AG04450 (cell line): ENCODE data around the gene PKN1. TPM values are rescaled to one million over a fixed set of nuclear protein-coding genes. Genes with fewer than 3 reads are reported as not detected.

Source experiments
- CTCF ChIA-PET: fragments of 300-600, 350-600 bp; formaldehyde crosslinking; extraction: SDS; loops from one replicate; lab custom pipeline; 2022; ENCODE audit warnings: antibody characterized with exemption, inconsistent platforms; lab: Charles Lee
- POLR2A ChIA-PET: fragments of 350-600 bp; formaldehyde crosslinking; extraction: SDS; loops from one replicate; lab custom pipeline; 2021; ENCODE audit warnings: antibody characterized with exemption, inconsistent platforms; lab: Yijun Ruan, JAX
- DNase-seq: peaks from one replicate; pipeline ENCODE4 v3.0.0-alpha.2; 2011; ENCODE audit warnings: low read depth, low spot score
- H3K27ac ChIP-seq: one replicate; pipeline ENCODE4 v1.5.1; 2012; ENCODE audit warnings: low read depth, low read length, control low read depth
- H3K27me3 ChIP-seq: one replicate; pipeline ENCODE4 v1.6.0; 2012; ENCODE audit warnings: low read length; ENCODE audit not compliant: control insufficient read depth, insufficient read depth
- H3K4me3 ChIP-seq: 2 replicates; pipeline ENCODE4 v1.5.1; 2011; ENCODE audit warnings: mild to moderate bottlenecking, low read depth, low read length, control low read depth
- H3K9me3 ChIP-seq: 2 replicates; pipeline ENCODE4 v1.5.1; 2012; ENCODE audit warnings: low read length; ENCODE audit not compliant: control insufficient read depth, insufficient read depth
- polyA plus RNA-seq: library from polyadenylated mRNA; depleted of rRNA; stranded (reverse); fragments of >200 nt; gene quantifications from 2 replicates; pipeline ENCODE4 v1.2.3, GENCODE V29; 2011
- TF ChIP-seq, protein P1 (sequence below): IDR thresholded peaks from 2 replicates; pipeline ENCODE4 v1.5.1; 2011; ENCODE audit warnings: low read depth, low read length, control low read depth, inconsistent platforms

Gene PKN1
- polyA plus RNA-seq, 1 experiment, result 37.5 TPM

DNA sequence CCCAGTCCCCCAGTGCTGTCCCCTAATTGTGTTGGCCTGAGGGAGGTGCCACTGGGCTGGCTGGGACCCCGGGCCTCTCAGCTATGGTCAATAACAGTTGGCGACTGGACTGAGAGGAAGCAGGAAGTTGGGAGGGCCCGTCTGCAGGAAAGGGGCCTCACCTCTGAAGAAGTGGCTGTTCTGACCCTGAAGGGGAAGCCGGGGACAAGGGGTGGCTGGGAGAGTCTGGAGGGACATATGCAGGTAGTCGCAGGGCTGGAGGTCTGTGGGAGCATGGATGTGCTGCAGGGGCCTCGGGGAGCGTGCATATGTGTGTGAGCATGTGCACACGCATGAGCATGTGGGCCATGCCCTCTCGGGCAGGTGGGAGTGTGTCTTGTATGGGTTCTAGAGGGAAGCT, 5.9 kb downstream of the PKN1 start:
- POLR2A ChIA-PET, result no interaction called here
- CTCF ChIA-PET, result interaction anchor here (0.5 to 0.6 kb wide), 2 partner anchors 41 to 48 kb away, joined by 3 to 6 read pairs; no protein-coding TSS in a partner anchor
- no peak for DNase-seq
- no peaks in the 10 kb centered on the region for H3K27me3 ChIP-seq
- TF ChIP-seq, protein P1, sequence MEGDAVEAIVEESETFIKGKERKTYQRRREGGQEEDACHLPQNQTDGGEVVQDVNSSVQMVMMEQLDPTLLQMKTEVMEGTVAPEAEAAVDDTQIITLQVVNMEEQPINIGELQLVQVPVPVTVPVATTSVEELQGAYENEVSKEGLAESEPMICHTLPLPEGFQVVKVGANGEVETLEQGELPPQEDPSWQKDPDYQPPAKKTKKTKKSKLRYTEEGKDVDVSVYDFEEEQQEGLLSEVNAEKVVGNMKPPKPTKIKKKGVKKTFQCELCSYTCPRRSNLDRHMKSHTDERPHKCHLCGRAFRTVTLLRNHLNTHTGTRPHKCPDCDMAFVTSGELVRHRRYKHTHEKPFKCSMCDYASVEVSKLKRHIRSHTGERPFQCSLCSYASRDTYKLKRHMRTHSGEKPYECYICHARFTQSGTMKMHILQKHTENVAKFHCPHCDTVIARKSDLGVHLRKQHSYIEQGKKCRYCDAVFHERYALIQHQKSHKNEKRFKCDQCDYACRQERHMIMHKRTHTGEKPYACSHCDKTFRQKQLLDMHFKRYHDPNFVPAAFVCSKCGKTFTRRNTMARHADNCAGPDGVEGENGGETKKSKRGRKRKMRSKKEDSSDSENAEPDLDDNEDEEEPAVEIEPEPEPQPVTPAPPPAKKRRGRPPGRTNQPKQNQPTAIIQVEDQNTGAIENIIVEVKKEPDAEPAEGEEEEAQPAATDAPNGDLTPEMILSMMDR, result no peak
- H3K9me3 ChIP-seq, result no peaks in the 10 kb centered on the region; the same call in 1 of the 2 replicates
- no peak overlapping the region for H3K27ac ChIP-seq
- no peak overlapping the region for H3K4me3 ChIP-seq

DNA sequence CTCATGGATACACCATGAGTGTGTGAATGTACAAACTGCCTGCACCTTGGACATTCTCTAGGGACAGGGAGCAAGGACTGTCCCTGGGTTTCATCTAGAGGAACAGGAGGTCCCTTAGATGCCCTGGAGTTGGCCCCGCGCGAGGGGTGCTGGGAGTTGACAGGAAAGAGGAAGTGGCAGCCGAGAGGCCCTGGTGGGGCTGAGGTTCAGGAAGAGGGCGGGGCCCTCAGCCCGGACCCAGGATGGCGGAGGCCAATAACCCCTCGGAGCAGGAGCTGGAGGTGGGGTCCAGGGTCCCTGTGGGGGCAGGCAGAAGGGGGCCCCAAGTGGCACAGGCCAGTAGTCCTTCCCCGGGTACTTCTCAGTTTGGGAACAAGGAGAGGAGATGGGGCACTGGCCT, 6.9 kb downstream of the PKN1 start:
- DNase-seq, result no peak
- no peaks in the 10 kb centered on the region for H3K27me3 ChIP-seq
- ChIA-PET CTCF (no interaction called here), POLR2A (no interaction called here)
- no peak overlapping the region for H3K4me3 ChIP-seq
- H3K9me3 ChIP-seq, result no peaks in the 10 kb centered on the region; the same call in 1 of the 2 replicates
- H3K27ac ChIP-seq, result no peak overlapping the region
- TF ChIP-seq, protein P1, result no peak

DNA sequence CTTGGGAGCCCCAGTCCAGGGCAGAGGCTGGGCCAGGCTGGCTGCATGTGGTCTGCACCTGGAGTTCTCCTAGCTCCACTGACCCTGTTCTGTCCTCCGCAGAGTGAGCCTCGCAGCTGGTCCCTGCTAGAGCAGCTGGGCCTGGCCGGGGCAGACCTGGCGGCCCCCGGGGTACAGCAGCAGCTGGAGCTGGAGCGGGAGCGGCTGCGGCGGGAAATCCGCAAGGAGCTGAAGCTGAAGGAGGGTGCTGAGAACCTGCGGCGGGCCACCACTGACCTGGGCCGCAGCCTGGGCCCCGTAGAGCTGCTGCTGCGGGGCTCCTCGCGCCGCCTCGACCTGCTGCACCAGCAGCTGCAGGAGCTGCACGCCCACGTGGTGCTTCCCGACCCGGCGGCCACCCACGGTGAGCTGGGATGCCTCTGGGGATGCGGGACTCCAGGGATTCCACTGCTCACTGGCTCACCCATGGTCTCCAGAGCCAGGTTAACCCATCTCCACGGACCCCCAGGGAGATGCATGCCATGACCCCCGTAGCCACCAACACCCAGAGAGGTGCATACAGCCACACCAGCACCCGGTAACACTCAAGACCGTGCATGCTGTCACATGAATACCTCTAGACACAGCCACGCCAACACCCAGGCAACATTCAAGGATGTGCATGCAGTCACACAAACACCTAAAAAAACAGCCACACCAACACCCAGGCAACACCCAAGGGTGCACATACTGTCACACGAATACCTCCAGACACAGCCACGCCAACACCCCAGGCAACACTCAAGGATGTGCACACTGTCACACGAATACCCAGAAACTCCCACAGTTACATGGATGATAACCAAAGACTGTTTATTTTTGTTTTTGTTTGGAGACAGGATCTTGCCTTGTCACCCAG, 8.2 kb downstream of the PKN1 start:
- no peak overlapping the region for H3K27ac ChIP-seq
- ChIA-PET CTCF (no interaction called here), POLR2A (no interaction called here)
- H3K9me3 ChIP-seq, result no peaks in the 10 kb centered on the region; the same call in 1 of the 2 replicates
- H3K27me3 ChIP-seq, result no peaks in the 10 kb centered on the region
- TF ChIP-seq, protein P1, result no peak
- DNase-seq, result no peak
- no peak overlapping the region for H3K4me3 ChIP-seq

DNA sequence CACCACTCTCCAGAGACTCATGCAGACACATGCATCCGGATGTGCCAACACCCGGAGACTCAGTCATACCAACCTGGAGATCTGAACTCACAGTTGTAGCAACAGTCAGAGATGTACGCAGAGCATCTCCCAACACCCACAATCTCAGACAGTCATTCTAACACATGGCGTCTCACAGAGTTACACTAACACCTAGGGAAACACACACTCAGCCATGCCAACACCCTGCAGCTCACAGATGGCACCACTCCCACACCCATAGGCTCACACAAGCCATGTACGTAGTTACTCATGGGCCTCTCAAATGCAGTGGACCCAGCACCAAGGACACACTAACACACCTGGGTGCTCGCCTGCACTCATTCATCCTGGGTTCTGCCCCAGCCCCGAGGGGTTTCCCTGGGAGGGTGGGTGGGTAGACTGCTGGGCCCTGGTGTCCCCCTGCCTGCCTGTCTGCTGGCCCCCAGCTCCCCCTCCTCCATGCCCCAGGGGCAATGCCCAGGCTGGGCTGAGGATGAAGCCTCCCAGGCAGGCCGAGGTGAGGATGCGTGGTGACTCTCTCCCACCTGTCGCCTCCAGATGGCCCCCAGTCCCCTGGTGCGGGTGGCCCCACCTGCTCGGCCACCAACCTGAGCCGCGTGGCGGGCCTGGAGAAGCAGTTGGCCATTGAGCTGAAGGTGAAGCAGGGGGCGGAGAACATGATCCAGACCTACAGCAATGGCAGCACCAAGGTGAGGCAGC, 10.0 kb downstream of the PKN1 start:
- TF ChIP-seq, protein P1, result no peak
- Histone ChIP-seq H3K9me3 (no peaks in the 10 kb centered on the region; the same call in 1 of the 2 replicates), H3K4me3 (no peak overlapping the region), H3K27ac (no peak overlapping the region), H3K27me3 (no peaks in the 10 kb centered on the region)
- POLR2A ChIA-PET, result no interaction called here
- DNase-seq, result no peak
- CTCF ChIA-PET, result no interaction called here
